Measurements from ENCODE around the gene ABCB11. TPM values are rescaled to one million over a fixed set of nuclear protein-coding genes. Genes with fewer than 3 reads are reported as not detected.

The ABCB11 gene
- total RNA-seq, 4 donors from 2014 or later: 0.10 to 0.24 (median 0.12) TPM; not detected in 1

GRCh38 chr2:169050476-169051240 is 19.5 kb upstream of the ABCB11 start:
- Histone ChIP-seq H3K36me3 (no peaks in the 10 kb centered on the region), H3K4me3 (no peak overlapping the region), H3K27me3 (no peaks in the 10 kb centered on the region), H3K9me3 (no peaks in the 10 kb centered on the region), H3K27ac (no peak overlapping the region), H3K4me1 (no peaks in the 10 kb centered on the region)
- ATAC-seq: no peak
- TF ChIP-seq CTCF (IDR thresholded peaks at IDR 0.05 in 4 of 5, conservative IDR thresholded peaks at IDR 0.05 in 1 of 5) (no peak), POLR2A (IDR thresholded peaks at IDR 0.05) (no peak)
- intact Hi-C loops (cut with DNase I; ENCODE audit: low total_unique reads) (no loop called here), in situ Hi-C loops (cut with MboI; ENCODE audit: low sequenced_read_pairs in 4 of 4) (no loop called here)
- DNase-seq: no peak

GRCh38 chr2:169049142-169049541 is 18.0 kb upstream of the ABCB11 start:
- Histone ChIP-seq H3K4me1 (no peaks in the 10 kb centered on the region), H3K27me3 (no peaks in the 10 kb centered on the region), H3K9me3 (no peaks in the 10 kb centered on the region), H3K36me3 (no peaks in the 10 kb centered on the region), H3K4me3 (no peak overlapping the region), H3K27ac (no peak overlapping the region)
- intact Hi-C loops (cut with DNase I; ENCODE audit: low total_unique reads): no loop called here
- no peak for DNase-seq
- TF ChIP-seq CTCF (IDR thresholded peaks at IDR 0.05 in 4 of 5, conservative IDR thresholded peaks at IDR 0.05 in 1 of 5) (no peak), POLR2A (IDR thresholded peaks at IDR 0.05) (no peak)
- in situ Hi-C loops (cut with MboI; ENCODE audit: low sequenced_read_pairs in 4 of 4): no loop called here
- no peak for ATAC-seq

GRCh38 chr2:169047256-169048250 is 16.4 kb upstream of the ABCB11 start:
- intact Hi-C loops (cut with DNase I; ENCODE audit: low total_unique reads): no loop called here
- no peak overlapping the region for H3K27ac ChIP-seq
- no peaks in the 10 kb centered on the region for H3K36me3 ChIP-seq
- H3K9me3 ChIP-seq: no peaks in the 10 kb centered on the region
- no peaks in the 10 kb centered on the region for H3K4me1 ChIP-seq
- TF ChIP-seq POLR2A (IDR thresholded peaks at IDR 0.05): no peak
- TF ChIP-seq CTCF (IDR thresholded peaks at IDR 0.05 in 4 of 5, conservative IDR thresholded peaks at IDR 0.05 in 1 of 5): no peak
- no peak overlapping the region for H3K4me3 ChIP-seq
- ATAC-seq (no peak), DNase-seq (no peak)
- in situ Hi-C loops (cut with MboI; ENCODE audit: low sequenced_read_pairs in 4 of 4): no loop called here
- no peaks in the 10 kb centered on the region for H3K27me3 ChIP-seq

GRCh38 chr2:169046440-169047151 is 15.5 kb upstream of the ABCB11 start:
- in situ Hi-C loops (cut with MboI; ENCODE audit: low sequenced_read_pairs in 4 of 4) (no loop called here), intact Hi-C loops (cut with DNase I; ENCODE audit: low total_unique reads) (no loop called here)
- Histone ChIP-seq H3K36me3 (no peaks in the 10 kb centered on the region), H3K4me1 (no peaks in the 10 kb centered on the region), H3K27ac (no peak overlapping the region), H3K27me3 (no peaks in the 10 kb centered on the region), H3K4me3 (no peak overlapping the region), H3K9me3 (no peaks in the 10 kb centered on the region)
- ATAC-seq (no peak), DNase-seq (no peak)
- TF ChIP-seq CTCF (IDR thresholded peaks at IDR 0.05 in 4 of 5, conservative IDR thresholded peaks at IDR 0.05 in 1 of 5) (no peak), POLR2A (IDR thresholded peaks at IDR 0.05) (no peak)

All from gastrocnemius medialis (tissue), 4 donors.